GM18507 (cell line): ENCODE results near the gene SEC61G.
A peak's percentile ranks its signal among the peaks of the same experiment; 100 is the strongest.

Source experiments
- DNase-seq: peaks from one replicate; pipeline ENCODE4 v3.0.0; 2011; ENCODE audit warnings: low read depth; ENCODE audit not compliant: insufficient read length; ENCODE audit errors: extremely low spot score
- FAIRE-seq: peaks from 2 replicates; lab custom pipeline; 2011; peaks lifted over from hg19 to GRCh38; lab: Jason Lieb, UNC

The SEC61G gene

DNA sequence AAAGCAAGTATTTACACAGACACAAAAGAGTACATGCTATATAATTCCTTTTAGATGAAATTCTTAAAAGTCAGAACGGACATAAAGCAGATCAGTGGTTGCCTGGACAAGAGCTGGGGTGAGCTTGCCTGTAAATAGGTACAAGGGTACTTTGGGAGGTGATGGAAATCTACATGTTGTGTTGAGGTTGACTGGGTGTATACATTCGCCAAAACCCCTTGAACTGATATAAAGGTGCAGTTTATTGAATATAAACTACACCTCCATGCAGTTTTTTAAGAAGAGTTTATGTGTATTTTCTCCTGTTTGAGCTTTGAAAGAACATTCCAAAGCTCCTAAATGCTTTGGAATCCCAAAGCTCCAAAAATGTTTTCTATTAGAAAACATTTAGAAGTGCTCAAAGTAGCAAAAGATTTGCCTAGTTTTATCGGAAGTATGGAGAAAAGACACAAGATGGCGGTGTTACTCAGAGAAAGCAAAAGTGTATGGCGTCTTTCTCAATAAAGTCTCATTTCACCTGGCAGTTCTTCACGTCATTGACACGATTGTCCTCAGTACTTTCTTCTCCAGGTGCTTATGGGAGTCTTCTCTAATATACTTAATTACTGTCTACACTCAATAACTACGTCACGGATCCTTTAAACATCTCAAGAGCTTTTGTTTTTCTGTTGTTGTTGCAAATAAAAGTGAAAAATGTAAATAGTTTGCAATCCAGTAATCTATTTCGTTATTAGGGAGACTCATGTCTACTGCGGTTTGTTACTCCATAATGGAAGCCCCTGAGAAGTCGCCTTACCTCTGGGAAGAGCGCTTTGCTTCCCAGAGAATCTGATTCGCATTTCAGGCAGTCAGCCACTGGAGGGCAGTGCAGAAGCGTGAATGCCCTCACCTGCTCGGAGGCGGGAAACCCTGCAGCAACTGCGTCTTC is 14.7 kb upstream of the SEC61G start:
- peak; percentile 69 for FAIRE-seq
- DNase-seq: no peak

DNA sequence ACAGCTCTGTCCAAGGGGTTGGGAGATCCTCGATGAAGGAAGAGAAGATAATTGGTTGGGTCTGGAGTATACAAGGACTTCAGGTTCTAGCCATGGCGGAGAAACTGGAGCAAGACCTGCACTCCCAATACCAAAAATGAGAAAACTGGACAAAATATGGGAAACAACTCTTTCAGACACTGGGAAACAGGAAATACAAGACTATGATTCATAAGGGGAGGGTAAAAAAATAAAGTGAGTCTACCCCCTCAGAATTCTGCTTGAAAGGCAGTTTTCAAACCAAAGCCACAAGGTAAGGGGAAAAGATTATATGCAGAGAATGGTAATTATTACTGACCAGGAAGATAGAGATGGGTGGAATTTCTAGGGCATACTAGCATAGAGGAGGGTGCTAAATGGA is 10.2 kb upstream of the SEC61G start:
- FAIRE-seq: no peak
- DNase-seq: no peak

DNA sequence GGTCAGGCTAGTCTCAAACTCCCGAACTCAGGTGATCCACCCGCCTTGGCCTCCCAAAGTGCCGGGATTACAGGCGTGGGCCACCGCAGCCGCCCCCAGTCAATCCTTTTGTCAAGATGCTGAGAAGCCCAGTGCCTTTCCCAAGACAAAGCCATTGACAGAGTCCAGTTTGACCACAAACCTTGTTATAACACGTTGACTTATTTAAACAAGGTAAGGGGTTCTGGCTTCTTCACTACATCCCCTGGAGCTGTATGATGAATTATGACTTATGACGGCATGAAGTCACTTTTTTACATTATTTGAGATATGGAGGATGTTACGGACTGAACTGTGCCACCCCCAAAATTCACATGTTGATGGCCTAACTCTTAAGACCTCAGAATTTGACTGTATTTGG is 5.8 kb upstream of the SEC61G start:
- DNase-seq: no peak
- no peak for FAIRE-seq

DNA sequence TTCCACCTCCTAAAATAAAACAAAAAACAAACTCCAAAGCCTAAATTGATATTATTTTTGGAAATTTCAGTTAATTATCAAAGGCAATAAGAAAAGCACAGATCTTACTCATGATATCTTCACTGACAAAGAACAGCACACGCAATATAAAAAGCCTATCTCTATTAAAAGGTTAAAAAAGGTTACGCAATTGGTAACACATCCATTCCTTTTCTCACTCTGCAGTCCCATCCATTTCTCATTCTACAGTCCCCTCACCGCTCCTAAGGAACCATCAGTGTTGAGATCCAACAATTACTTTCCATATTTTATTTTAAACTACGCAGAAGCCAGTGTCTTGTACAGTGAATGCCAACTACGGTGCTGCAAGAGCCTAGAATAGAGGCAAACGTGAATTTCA is 1.3 kb downstream of the SEC61G start:
- DNase-seq (no peak), FAIRE-seq (no peak)

DNA sequence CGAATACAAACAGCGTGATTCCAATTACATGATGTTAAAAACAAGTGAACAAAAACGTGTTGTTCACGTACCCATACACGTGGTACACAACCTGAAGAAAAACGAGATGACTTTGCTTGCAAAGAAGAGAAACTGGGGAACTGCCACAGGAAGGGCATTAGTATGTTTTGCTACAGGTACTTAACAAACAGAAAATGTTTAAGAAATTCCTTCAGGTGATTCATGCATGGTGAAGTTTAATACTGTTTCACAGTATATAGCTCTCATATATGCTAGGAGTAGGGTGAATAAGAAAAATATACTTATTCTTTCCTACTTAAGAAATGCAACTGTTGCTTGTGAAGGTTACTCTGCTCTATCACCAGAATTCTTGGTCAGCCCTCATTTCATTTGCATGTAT is 9.8 kb downstream of the SEC61G start:
- FAIRE-seq (no peak), DNase-seq (no peak)

DNA sequence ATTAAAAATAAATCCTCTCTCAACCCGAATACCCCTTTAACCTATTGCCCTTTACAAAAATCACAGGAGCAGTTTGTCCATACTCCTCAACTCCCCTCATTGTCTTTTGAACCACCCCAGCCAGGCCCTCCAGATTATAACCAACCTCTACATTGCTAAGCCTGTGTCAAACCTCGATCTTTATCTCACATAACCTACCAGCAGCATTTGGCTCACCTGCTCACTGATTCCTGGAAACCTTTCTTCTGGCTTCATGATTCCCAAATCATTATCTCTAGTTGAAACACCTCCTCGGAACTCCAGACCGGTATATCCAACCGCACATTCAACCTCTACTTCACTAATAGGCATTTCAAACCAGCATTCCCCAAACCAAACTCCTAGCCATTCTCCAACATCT is 11.8 kb downstream of the SEC61G start:
- DNase-seq: no peak

DNA sequence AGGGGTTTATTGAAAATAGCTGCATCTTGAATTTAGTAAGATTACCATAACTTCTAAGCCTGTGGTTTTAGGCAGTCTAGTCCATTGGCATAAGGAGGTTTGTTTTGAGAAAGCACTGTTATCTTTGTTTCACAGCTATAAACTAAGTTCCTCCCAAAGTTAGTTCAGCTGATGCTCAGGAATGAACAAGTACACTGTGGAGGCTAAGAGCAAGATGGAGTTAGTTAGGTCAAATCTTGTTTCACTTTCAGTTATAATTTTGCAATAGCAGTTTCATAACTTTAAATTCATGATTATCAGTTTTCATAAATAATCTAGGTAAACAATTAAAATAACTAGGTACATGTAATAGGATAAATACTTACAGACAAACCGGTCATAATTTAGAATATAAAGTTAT is 15.4 kb downstream of the SEC61G start:
- no peak for DNase-seq
- no peak for FAIRE-seq

More for the DNA sequence above, 11.8 kb downstream of the SEC61G start:
- no peak for FAIRE-seq

DNA sequence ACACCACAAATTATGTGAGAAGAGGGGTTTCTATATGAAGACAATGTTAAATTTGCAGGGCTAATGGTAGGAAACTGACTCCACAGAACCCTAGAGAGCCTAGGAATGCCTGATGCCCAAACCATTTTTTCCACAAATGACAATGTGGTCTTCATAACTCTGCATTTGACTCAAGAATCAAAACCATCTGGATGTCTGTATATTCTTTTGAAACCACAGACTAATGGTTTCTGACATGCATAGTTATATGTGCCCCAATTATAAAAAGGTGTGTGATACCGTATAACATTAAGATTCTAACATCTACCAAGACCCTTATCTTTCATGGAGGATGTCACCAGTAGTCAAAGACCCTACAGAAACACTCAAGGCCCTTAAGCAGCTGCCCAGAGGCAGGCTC is 20.3 kb downstream of the SEC61G start:
- FAIRE-seq (no peak), DNase-seq (no peak)

DNA sequence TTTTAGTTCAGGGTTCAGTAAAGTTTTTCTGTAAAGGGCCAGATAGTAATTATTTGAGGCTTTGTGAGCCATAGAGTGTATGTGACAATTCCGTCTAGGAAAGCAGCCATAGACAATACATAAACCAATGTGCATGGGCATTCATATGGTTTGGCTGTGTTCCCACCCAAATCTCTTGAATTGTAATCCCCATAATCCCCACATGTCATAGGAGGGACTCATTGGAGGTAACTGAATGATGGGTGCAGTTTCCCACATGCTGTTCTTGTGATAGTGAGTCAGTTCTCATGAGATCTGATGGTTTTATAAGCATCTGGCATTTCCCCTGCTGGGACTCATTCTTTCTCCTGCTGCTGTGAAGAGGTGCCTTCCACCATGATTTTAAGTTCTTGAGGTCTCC is 29.9 kb downstream of the SEC61G start:
- FAIRE-seq (no peak), DNase-seq (no peak)

DNA sequence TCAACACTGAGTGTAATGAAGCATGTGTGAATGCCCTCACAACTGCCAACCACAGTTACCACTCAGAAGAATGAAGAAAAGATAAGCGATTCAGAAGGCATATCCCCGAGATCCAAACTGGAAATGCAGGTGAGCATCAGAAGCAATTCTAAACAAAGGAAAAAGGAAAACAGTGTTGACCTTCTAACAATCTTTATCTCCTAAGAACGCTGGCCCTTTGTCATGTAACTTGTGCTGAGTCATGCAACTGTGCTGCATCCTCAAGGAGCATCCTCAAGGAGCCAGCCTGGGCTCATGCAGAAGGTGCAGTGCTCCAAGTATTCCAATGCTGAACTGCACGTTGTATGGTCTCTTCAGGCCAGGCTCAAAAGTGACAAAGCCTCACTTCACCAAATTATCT is 30.6 kb downstream of the SEC61G start:
- FAIRE-seq (no peak), DNase-seq (no peak)

DNA sequence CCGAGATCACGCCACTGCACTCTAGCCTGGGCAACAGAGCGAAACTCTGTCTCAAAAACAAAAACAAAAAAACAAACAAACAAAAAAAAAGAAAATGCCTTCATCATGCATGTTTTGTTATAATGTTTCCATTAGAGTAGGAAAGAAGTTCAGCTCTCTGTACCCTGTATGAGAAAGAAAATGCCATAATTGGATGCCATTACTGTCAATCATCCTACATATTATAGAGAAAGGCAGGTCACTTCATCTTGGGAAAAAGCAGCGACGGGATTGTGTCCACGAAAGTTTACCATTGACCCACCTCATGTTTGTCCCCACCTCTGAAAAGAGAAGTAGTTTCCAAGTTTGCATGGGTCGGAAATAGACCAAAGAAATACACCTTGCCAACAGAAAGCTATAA is 33.8 kb downstream of the SEC61G start:
- no peak for FAIRE-seq

DNA sequence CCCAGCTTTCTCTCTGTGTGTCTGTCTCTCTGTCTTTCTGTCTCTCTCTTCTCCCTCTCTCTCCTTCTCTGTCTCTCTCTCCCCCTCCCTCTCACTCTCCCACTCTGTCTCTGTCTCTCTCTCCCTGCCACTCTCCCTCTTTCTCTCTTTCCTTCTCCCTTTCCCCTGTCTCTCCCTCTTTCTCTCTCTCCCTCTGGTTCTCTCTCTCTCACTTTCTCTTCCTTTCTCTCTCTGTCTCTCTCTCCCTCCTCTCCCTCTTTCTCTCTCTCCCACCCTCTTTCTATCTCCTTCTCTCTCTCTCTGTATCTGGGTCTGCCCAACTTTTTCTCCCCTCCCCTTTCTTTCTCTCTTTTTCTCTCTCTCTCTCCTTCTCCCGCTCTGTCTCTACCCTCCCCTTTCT is 36.5 kb downstream of the SEC61G start:
- FAIRE-seq: no peak

More for the DNA sequence above, 33.8 kb downstream of the SEC61G start:
- DNase-seq: no peak

DNA sequence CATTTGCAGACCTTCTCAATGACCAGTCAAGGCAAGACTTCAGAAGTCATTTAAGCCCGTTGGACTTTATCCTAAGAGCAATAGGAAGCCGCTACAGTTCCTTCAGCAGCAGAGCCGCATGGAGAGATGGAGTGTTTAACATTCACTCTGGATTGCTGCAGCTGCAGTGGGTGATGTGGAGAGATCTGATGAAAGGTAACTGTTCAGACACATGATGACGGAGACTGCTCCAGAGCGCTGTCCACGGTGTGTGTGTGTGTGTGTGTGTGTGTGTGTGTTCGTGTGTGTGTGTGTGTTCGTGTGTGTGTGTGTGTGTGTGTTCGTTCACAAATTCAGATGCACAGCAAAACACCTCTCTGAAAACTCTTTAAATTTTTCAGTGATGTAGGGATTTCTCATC is 37.0 kb downstream of the SEC61G start:
- DNase-seq: no peak
- FAIRE-seq: no peak

More for the DNA sequence above, 36.5 kb downstream of the SEC61G start:
- DNase-seq: no peak

DNA sequence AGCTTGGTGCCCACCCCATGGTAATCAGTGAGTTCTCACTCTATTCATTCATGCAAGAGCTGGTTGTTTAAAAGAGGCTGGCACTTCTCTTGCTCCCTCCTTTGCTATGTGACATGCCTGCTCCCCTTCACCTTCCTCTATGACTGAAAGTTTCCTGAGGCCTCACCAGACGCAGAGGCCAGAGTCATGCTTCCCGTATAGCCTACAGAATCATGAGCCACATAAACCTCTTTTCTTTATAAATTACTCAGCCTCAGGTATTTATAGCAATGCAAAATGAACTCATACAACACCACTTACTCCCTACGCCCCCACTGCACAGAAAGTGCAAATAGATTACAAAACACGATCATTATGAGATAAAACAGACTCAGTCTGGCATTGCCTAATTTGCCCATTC is 39.0 kb downstream of the SEC61G start:
- FAIRE-seq: no peak

DNA sequence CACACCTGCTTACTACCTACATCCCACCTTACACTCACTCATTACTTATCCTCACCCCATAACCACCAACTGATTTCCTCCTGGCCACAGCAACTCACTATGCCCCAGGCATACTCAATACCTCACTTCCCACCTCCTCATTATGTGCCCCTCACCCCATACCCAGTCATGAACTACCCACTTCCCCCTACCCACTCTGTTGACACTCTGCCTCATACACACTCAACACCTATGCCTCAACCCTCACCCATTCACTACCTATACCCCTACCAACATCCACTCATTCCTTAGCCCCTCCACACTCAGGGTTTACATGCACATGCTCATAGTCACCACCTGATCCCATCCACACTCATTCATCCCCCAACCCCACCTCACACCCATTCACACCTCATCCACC is 39.6 kb downstream of the SEC61G start:
- no peak for FAIRE-seq
- DNase-seq: no peak

More for the DNA sequence above, 39.0 kb downstream of the SEC61G start:
- no peak for DNase-seq

DNA sequence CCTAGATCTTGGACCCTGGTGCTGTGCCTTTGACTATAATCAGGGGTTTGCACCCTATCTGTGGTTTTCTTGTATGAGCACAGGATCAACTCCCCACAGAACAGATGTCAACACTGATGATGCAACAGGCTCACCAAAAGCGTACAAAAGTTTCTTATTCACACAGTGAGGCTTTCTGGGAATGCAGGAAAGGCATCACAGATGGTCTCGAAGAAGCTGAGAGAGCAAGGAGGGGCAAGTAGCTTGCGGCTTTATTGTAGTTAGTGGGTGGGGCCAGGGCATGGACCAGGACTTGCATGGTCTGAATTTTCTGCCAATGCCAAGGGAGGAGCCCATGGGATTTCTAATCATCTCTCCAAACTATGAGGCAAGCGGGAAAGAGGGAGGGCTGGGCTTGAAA is 46.2 kb downstream of the SEC61G start:
- DNase-seq (no peak), FAIRE-seq (no peak)

DNA sequence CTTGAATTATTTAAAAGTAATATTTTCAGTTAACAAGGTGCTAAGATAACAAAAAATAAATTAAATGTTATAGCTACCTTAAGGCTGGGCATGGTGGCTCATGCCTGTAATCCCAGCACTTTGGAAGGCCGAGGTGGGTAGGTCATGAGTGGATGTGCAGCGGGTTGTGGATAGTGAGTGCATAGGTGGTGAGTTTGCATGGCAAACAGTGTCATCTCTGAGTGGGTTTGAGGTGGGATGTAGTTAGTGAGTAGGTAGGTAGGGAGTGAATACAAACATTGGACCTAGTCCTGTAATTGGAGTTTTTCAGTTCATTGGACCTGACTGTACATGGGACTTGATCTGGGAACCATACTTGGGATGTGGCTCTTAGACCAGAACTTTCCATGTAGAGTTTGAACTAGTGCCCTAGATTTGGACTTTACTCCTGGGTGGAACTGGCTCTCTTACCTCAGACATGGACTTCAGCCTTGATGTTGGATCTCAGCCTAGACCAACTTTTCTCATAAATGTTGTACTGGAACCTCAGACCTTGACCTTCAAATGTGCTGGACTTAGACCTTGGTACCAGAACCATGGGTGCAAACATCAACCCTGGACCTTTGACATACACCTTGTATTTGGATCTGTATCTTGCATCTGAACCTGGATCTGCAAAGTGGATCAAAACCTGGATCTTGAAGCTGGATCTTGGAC is 47.0 kb downstream of the SEC61G start:
- DNase-seq (no peak), FAIRE-seq (no peak)

DNA sequence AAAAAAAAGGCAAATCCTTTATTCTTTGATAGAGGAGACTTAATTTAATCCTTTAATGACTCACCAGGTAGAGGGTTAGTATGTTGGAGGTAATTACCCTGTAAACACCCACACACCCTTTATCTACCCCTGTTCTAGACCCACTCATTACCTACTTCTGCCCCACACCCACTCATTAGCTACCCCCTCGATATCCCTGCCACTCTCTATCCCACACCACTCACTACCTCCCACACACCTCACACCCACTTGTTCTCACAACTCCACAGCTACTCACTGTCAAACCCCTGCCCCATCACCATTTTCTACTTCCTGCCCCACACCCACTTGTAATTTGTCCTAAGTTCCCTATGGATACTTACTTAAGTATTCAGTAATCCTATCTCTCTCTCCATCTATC is 49.7 kb downstream of the SEC61G start:
- FAIRE-seq: no peak

DNA sequence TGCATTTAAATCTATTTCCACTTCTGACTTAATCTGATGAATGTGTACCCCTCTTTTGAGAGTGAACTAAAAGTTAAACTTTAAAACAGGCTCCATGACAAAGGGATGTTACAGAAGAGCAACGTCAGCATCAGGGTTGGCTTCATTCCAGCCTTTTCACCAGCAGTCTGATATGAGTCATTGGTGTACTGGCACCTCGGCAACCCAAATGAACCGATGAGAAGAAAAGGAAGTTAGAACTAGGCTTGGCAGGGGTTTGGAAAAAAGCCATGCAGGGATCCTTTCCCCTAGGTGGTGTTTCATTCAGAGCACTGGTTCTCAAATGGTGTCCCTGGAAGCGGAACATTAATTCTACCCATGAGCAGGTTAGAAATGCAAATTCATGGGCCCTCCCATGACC is 53.6 kb downstream of the SEC61G start:
- no peak for FAIRE-seq
- DNase-seq: no peak

More for the DNA sequence above, 49.7 kb downstream of the SEC61G start:
- no peak for DNase-seq

DNA sequence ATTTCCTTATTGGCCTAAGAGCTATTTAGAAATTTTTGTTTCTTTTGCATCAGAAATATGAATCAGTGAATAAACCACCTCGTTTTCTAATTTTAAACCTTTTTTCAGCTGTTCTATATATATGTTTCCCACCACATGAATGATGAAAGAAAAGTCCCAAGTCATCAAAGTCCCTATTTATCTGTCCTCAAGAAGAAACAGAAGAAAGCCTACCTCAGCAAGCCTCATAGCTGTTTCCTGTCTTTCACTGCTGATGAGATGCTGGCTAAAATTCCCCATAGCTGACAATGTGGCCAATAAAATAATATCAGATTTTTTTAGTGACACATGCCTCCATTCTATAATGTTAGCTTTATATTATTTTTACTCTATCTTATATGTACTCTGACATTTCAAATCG is 54.2 kb downstream of the SEC61G start:
- FAIRE-seq (no peak), DNase-seq (no peak)
